Bronchial epithelial cell (primary cell): ENCODE data around the gene RAD51AP2. TPM values are rescaled to one million over a fixed set of nuclear protein-coding genes. Genes with fewer than 3 reads are reported as not detected.
"Not testable (repeated sequence)": the region's sequence is repeated elsewhere in the genome, so short reads cannot be mapped to it uniquely, and the experiment has no call there.

Experiments
- DNase-seq: peaks from one replicate; pipeline ENCODE4 v3.0.0-alpha.2; 2010; ENCODE audit warnings: low read depth
- FAIRE-seq: peaks from 2 replicates; lab custom pipeline; 2011; peaks lifted over from hg19 to GRCh38; lab: Jason Lieb, UNC
- H3K27me3 ChIP-seq: 2 replicates; pipeline ENCODE4 v1.5.1; 2011; ENCODE audit warnings: low read length; ENCODE audit not compliant: control insufficient read depth, insufficient read depth
- H3K36me3 ChIP-seq: 2 replicates; pipeline ENCODE4 v1.5.1; 2011; ENCODE audit warnings: low read length; ENCODE audit not compliant: control insufficient read depth, insufficient read depth
- H3K4me3 ChIP-seq: 2 replicates; pipeline ENCODE4 v1.5.1; 2011; ENCODE audit warnings: mild to moderate bottlenecking, low read depth, low read length, control low read depth
- CTCF ChIP-seq: IDR thresholded peaks from 2 replicates; pipeline ENCODE4 v1.5.1; 2011; ENCODE audit warnings: mild to moderate bottlenecking, moderate library complexity, low read length, control low read depth, inconsistent platforms; ENCODE audit not compliant: insufficient read depth, severe bottlenecking
- total RNA-seq: library from RNA; depleted of rRNA; stranded (reverse); fragments of >200 nt; gene quantifications from 2 replicates; pipeline ENCODE4 v1.2.1, GENCODE V29; 2014

Gene RAD51AP2
- total RNA-seq: 0.13 TPM in 1 of 2 replicates, not detected in the other

GRCh38 chr2:17518212-17519154 is at the start of gene RAD51AP2:
RAD51AP2 (minus strand) TSS chr2:17518440; CDS start chr2:17518415, 25 bp downstream.
- no peaks in the 10 kb centered on the region for H3K27me3 ChIP-seq
- FAIRE-seq: no peak
- no peak for TF ChIP-seq CTCF
- H3K4me3 ChIP-seq: peak within 1 kb of the TSS; percentile 54
- H3K36me3 ChIP-seq: no peaks in the 10 kb centered on the region
- peak; percentile 71 for DNase-seq

- H3K4me3 ChIP-seq, H3K27me3 ChIP-seq, DNase-seq, H3K36me3 ChIP-seq, FAIRE-seq: not testable (repeated sequence)
These were observed 47.5 kb upstream of the RAD51AP2 start for GRCh38 chr2:17565726-17566125.

- FAIRE-seq: no peak
- H3K36me3 ChIP-seq: no peaks in the 10 kb centered on the region
- DNase-seq: no peak
- no peaks in the 10 kb centered on the region for H3K27me3 ChIP-seq
- H3K4me3 ChIP-seq: no peak overlapping the region
- no peak for TF ChIP-seq CTCF
These were observed 40.6 kb upstream of the RAD51AP2 start for GRCh38 chr2:17558878-17559277.

- Histone ChIP-seq H3K4me3 (no peak overlapping the region), H3K27me3 (no peaks in the 10 kb centered on the region), H3K36me3 (no peaks in the 10 kb centered on the region)
- DNase-seq (no peak), FAIRE-seq (no peak)
- TF ChIP-seq CTCF: no peak
These were observed 39.8 kb upstream of the RAD51AP2 start for GRCh38 chr2:17558053-17558452.

- FAIRE-seq (no peak), DNase-seq (no peak)
- no peaks in the 10 kb centered on the region for H3K27me3 ChIP-seq
- TF ChIP-seq CTCF: no peak
- no peak overlapping the region for H3K4me3 ChIP-seq
- no peaks in the 10 kb centered on the region for H3K36me3 ChIP-seq
These were observed 39.4 kb upstream of the RAD51AP2 start for GRCh38 chr2:17557596-17557995.

- Histone ChIP-seq H3K36me3 (no peaks in the 10 kb centered on the region), H3K4me3 (no peak overlapping the region), H3K27me3 (no peaks in the 10 kb centered on the region)
- no peak for TF ChIP-seq CTCF
- DNase-seq: no peak
- no peak for FAIRE-seq
These were observed 36.9 kb upstream of the RAD51AP2 start for GRCh38 chr2:17555150-17555549.
